Heart left ventricle (tissue), 16 donors: ENCODE data around the gene FAM163B. TPM values are rescaled to one million over a fixed set of nuclear protein-coding genes. Genes with fewer than 3 reads are reported as not detected.
A peak's percentile ranks its signal among the peaks of the same experiment; 100 is the strongest.

Experiments used
- ATAC-seq, 4 donors: fragments of 200-7000 bp; cut with Tn5 transposase; one replicate each; pipeline ENCODE4 v1.9.1; 2020 to 2022; ENCODE audit warnings: moderate library complexity in 4 of 4, mild to moderate bottlenecking in 3 of 4, moderate number of reproducible peaks in 1 of 4
- DNase-seq, 5 donors: peaks; one replicate each; pipeline ENCODE4 v3.0.0-alpha.2; 2020
- H3K27ac ChIP-seq, 12 donors: fragments of 200-600 bp; sonication (generic) in 4 of 12; one replicate each; pipeline versions ENCODE4 v1.5.0 to v1.8.0; 2016 to 2022; ENCODE audit warnings: mild to moderate bottlenecking in 2 of 12
- H3K27me3 ChIP-seq, 9 donors: fragments of 200-600 bp; sonication (generic) in 2 of 9; one replicate each; pipeline versions ENCODE4 v1.5.1 to v1.8.0; 2016 to 2022; ENCODE audit warnings: mild to moderate bottlenecking in 3 of 9
- H3K36me3 ChIP-seq, 9 donors: fragments of 200-600 bp; sonication (generic) in 2 of 9; one replicate each; pipeline versions ENCODE4 v1.5.0 to v1.8.0; 2018 to 2022; ENCODE audit warnings: mild to moderate bottlenecking in 2 of 9
- H3K4me1 ChIP-seq, 12 donors: fragments of 200-600 bp; sonication (generic) in 4 of 12; one replicate each; pipeline versions ENCODE4 v1.5.0 to v1.8.0; 2016 to 2022; ENCODE audit warnings: mild to moderate bottlenecking in 3 of 12
- H3K4me3 ChIP-seq, 12 donors: fragments of 200-600 bp; sonication (generic) in 4 of 12; one replicate each; pipeline versions ENCODE4 v1.5.0 to v1.8.0; 2017 to 2022; ENCODE audit warnings: mild to moderate bottlenecking in 9 of 12, moderate library complexity in 4 of 12
- H3K9me3 ChIP-seq, 12 donors: fragments of 200-600 bp; sonication (generic) in 4 of 12; one replicate each; pipeline versions ENCODE4 v1.5.0 to v1.8.0; 2016 to 2022; ENCODE audit warnings: mild to moderate bottlenecking in 1 of 12
- CTCF ChIP-seq, 12 donors: fragments of 200-600 bp; sonication (generic) in 4 of 12; IDR thresholded peaks; one replicate each; pipeline versions ENCODE4 v1.5.0 to v1.8.0; 2018 to 2022; ENCODE audit warnings: antibody characterized with exemption in 12 of 12, mild to moderate bottlenecking in 5 of 12
- POLR2A ChIP-seq, 2 donors: fragments of 450-650 bp; IDR thresholded peaks; one replicate each; pipeline ENCODE4 v1.6.1; 2017; ENCODE audit warnings: antibody characterized with exemption in 2 of 2, mild to moderate bottlenecking in 2 of 2, moderate library complexity in 2 of 2
- WGBS, 4 donors: extraction: QIAGEN DNeasy Blood & Tissue Kit in 2 of 4; methylation state at CpG; one replicate each; pipeline versions ENCODE4 v1.1.5 to v1.1.7; 2013 to 2018; 5-methylcytosine and 5-hydroxymethylcytosine counted together
- intact Hi-C, 10 donors: fragments of 100-400 bp; cut with DNase I; formaldehyde crosslinking; loops; one replicate each; pipeline versions ENCODE4 v1.11.1 to v1.14.2; 2022
- polyA plus RNA-seq, 2 donors: library from polyadenylated mRNA; stranded (reverse); fragments of 200-250 nt; gene quantifications; one replicate each; pipeline ENCODE4 v1.2.3, GENCODE V29; 2013
- total RNA-seq, 9 donors: library from RNA; depleted of rRNA in 2 of 9; stranded (reverse); fragments of >200 nt in 2 of 9; fragmentation: NEBNext Ultra II Directional in 3 of 9; extraction: Animal tissue kit (Norgen Biotek cat#: 25700) in 3 of 9; gene quantifications; one replicate each; pipeline versions ENCODE4 v1.1.0 to v1.2.4, GENCODE V29; 2016 to 2023
- donor health status: ischemic (EF 13 %, LVEDD 7.1; RV severe dilation, severe dysfunction).
- donor health status: healthy with polysubstance abuse.
- donor health status: DM: no; HTN: yes; CAD: no.
- donor health status: DM: no; HTN: no; CAD: no.
- donor health status: ischemic (EF 25% LVEDD 6.9; RV normal size, moderate dysfunction).
- donor health status: ischemic (EF 25% LVEDD 5.7; RV mildly dilated, moderate dysfunction).
- donor health status: healthy.
- donor health status: DM: yes; HTN: yes; CAD: no.
- donor health status: ischemic (EF 35%, LVEDD 5.7; RV mildly dilated, moderate dysfunction).
- donor health status: nonischemic (EF 11% LVEDD 7.7; RV severe dilation, severe dysfunction).
- donor health status: DM: yes; HTN: yes; CAD: no.
- donor health status: PGD.
- donor health status: ischemic (EF 29% LVEDD 5.4; RV normal size, mild dysfunction).
- donor health status: nonischemic (EF 23%, LVEDD 6.1; RV moderate dilation, normal function).

FAM163B gene
- total and polyA plus RNA-seq, 11 donors: 0.08 TPM; not detected in 10

GRCh38 chr9:133528001-133528875 is 81.0 kb downstream of the FAM163B start:
- 56 to 72% (median 63%) methylated on average over 5 to 22 of the region's 22 CpGs for WGBS, 4 donors
- Histone ChIP-seq H3K36me3 (no peaks in the 10 kb centered on the region), H3K4me1 (peaks cover 3 to 49% (median 28%) of the 10 kb centered on the region in 12 donors), H3K27me3 (peaks cover 0 to 26% (median 0%) of the 10 kb centered on the region in 9 donors), H3K4me3 (no peak overlapping the region), H3K9me3 (no peaks in the 10 kb centered on the region), H3K27ac (peak overlapping the region in 3 of 12 donors; percentile 34 to 62 (median 43))
- DNase-seq (no peak), ATAC-seq (peak in 1 of 4 donors; percentile 47)
- intact Hi-C loops: no loop called here
- TF ChIP-seq POLR2A (IDR thresholded peaks at IDR 0.05) (no peak), CTCF (IDR thresholded peaks at IDR 0.05) (no peak)

GRCh38 chr9:133527444-133527920 is 81.7 kb downstream of the FAM163B start:
- H3K4me3 ChIP-seq: peak overlapping the region in 2 of 12 donors; percentile 12 to 19
- ATAC-seq (peak; percentile 64 to 74 (median 70)), DNase-seq (peak in 3 of 5 donors; percentile 71 to 84 (median 72))
- peaks cover 3 to 43% (median 27%) of the 10 kb centered on the region in 12 donors for H3K4me1 ChIP-seq
- no peak for TF ChIP-seq POLR2A (IDR thresholded peaks at IDR 0.05)
- peak overlapping the region in 6 of 12 donors; percentile 1 to 62 (median 32) for H3K27ac ChIP-seq
- H3K27me3 ChIP-seq: peaks cover 0 to 22% (median 0%) of the 10 kb centered on the region in 9 donors
- intact Hi-C loops: no loop called here
- H3K36me3 ChIP-seq: no peaks in the 10 kb centered on the region
- no peaks in the 10 kb centered on the region for H3K9me3 ChIP-seq
- 26 to 36% (median 31%) methylated on average over 17 to 18 of the region's 18 CpGs for WGBS, 4 donors

Other genes with a start within 250 kb of the FAM163B start
- gene SURF4, start 233.3 kb downstream of the FAM163B start, total RNA-seq: 100 to 1,000 TPM in 2 of 9 donors, 10 to 100 TPM in 7; 53.8 to 106 (median 77.8) TPM
- 100 to 1,000 TPM in 1 of 2 donors, 10 to 100 TPM in 1; 31.2 to 185 TPM for gene SURF4, start 233.3 kb downstream of the FAM163B start, polyA plus RNA-seq
- gene STKLD1, start 233.0 kb downstream of the FAM163B start, total RNA-seq: under 1 TPM in 7 of 9 donors, not detected in 2; 0.40 to 0.91 (median 0.52) TPM
- under 1 TPM; 0.25 to 0.46 TPM for gene STKLD1, start 233.0 kb downstream of the FAM163B start, polyA plus RNA-seq
- gene REXO4, start 191.4 kb downstream of the FAM163B start, total RNA-seq: 10 to 100 TPM in 8 of 9 donors, 1 to 10 TPM in 1; 9.6 to 21.5 (median 13.7) TPM
- 10 to 100 TPM; 10.7 to 30.6 TPM for gene REXO4, start 191.4 kb downstream of the FAM163B start, polyA plus RNA-seq
- gene ADAMTS13, start 187.0 kb downstream of the FAM163B start, total RNA-seq: 1 to 10 TPM; 1.0 to 3.7 (median 2.7) TPM
- gene ADAMTS13, start 187.0 kb downstream of the FAM163B start, polyA plus RNA-seq: 1 to 10 TPM in 1 of 2 donors, under 1 TPM in 1; 0.64 to 5.8 TPM
- gene CACFD1, start 149.4 kb downstream of the FAM163B start, total RNA-seq: 10 to 100 TPM in 7 of 9 donors, 1 to 10 TPM in 2; 8.0 to 15.3 (median 11.6) TPM
- gene CACFD1, start 149.4 kb downstream of the FAM163B start, polyA plus RNA-seq: 10 to 100 TPM; 10.9 to 21.9 TPM
- 10 to 100 TPM in 1 of 9 donors, 1 to 10 TPM in 8; 1.8 to 10.4 (median 3.2) TPM for gene SLC2A6, start 130.3 kb downstream of the FAM163B start, total RNA-seq
- gene SLC2A6, start 130.3 kb downstream of the FAM163B start, polyA plus RNA-seq: 1 to 10 TPM; 2.7 to 4.9 TPM
- not detected for gene MYMK, start 84.4 kb downstream of the FAM163B start, total RNA-seq
- not detected for gene MYMK, start 84.4 kb downstream of the FAM163B start, polyA plus RNA-seq
- gene ADAMTSL2, start 74.7 kb downstream of the FAM163B start, total RNA-seq: 1 to 10 TPM; 2.3 to 5.1 (median 4.2) TPM
- gene ADAMTSL2, start 74.7 kb downstream of the FAM163B start, polyA plus RNA-seq: 1 to 10 TPM; 2.3 to 3.5 TPM
- gene DBH, start 27.0 kb upstream of the FAM163B start, total RNA-seq: under 1 TPM in 2 of 9 donors, not detected in 7; 0.06 to 0.08 TPM
- not detected for gene DBH, start 27.0 kb upstream of the FAM163B start, polyA plus RNA-seq
- 1 to 10 TPM in 2 of 9 donors, under 1 TPM in 7; 0.23 to 1.7 (median 0.70) TPM for gene SARDH, start 129.0 kb upstream of the FAM163B start, total RNA-seq
- gene SARDH, start 129.0 kb upstream of the FAM163B start, polyA plus RNA-seq: under 1 TPM; 0.19 to 0.29 TPM